Upper lobe of right lung (tissue), 1 donor: ENCODE measurements around the gene PCNP. TPM values are rescaled to one million over a fixed set of nuclear protein-coding genes. Genes with fewer than 3 reads are reported as not detected.
"Not testable (repeated sequence)": the region's sequence is repeated elsewhere in the genome, so short reads cannot be mapped to it uniquely, and the experiment has no call there.

Experiments used
- ATAC-seq: fragments of 200-7000 bp; cut with Tn5 transposase; one replicate; pipeline ENCODE4 v1.9.1; 2020; ENCODE audit warnings: mild to moderate bottlenecking, moderate library complexity
- DNase-seq: peaks from one replicate; pipeline ENCODE4 v3.0.0-alpha.2; 2020
- H3K27ac ChIP-seq: fragments of 200-600 bp; one replicate; pipeline ENCODE4 v1.8.0; 2022
- H3K27me3 ChIP-seq: fragments of 200-600 bp; one replicate; pipeline ENCODE4 v1.8.0; 2022; ENCODE audit warnings: mild to moderate bottlenecking
- H3K36me3 ChIP-seq: fragments of 200-600 bp; one replicate; pipeline ENCODE4 v1.8.0; 2022
- H3K4me1 ChIP-seq: fragments of 200-600 bp; one replicate; pipeline ENCODE4 v1.8.0; 2022
- H3K4me3 ChIP-seq: fragments of 200-600 bp; one replicate; pipeline ENCODE4 v1.8.0; 2022; ENCODE audit warnings: mild to moderate bottlenecking
- H3K9me3 ChIP-seq: fragments of 200-600 bp; one replicate; pipeline ENCODE4 v1.8.0; 2022
- intact Hi-C: fragments of 100-400 bp; cut with DNase I; formaldehyde crosslinking; loops from one replicate; pipeline ENCODE4 v1.11.0; 2022
- total RNA-seq: library from RNA; stranded (reverse); fragmentation: NEBNext Ultra II Directional; extraction: Animal tissue kit (Norgen Biotek cat#: 25700); gene quantifications from one replicate; pipeline ENCODE4 v1.2.1, GENCODE V29; 2021
- TF ChIP-seq, protein P1 (sequence below): fragments of 200-600 bp; IDR thresholded peaks from one replicate; pipeline ENCODE4 v1.8.0; 2022; ENCODE audit warnings: antibody characterized with exemption
- donor health status: DM: no; HTN: yes; CAD: no; lungs with severe emphysema.

The PCNP gene
- total RNA-seq, 1 donor from 2014 or later, result 141 TPM

DNA sequence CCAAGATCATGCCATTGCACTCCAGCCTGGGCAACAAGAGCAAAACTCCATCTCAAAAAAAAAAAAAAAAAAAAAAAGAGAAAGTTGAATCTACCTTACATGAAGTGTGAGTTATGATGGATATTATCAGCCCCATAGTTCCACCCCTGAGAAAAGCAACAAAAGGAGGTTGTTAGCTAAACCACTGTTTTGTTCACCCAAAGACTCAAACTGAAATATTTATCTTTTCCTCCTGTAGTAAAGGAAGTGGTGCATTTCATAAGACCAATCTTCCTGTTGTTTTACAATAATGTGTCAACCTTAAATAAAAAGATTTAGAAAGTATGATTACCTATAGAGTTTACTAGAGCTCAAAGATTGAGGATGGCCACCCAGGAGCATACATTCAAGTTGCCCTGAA is 31.0 kb upstream of the PCNP start:
- ATAC-seq (no peak), DNase-seq (no peak)
- no peaks in the 10 kb centered on the region for H3K36me3 ChIP-seq
- no peaks in the 10 kb centered on the region for H3K4me1 ChIP-seq
- TF ChIP-seq, protein P1, sequence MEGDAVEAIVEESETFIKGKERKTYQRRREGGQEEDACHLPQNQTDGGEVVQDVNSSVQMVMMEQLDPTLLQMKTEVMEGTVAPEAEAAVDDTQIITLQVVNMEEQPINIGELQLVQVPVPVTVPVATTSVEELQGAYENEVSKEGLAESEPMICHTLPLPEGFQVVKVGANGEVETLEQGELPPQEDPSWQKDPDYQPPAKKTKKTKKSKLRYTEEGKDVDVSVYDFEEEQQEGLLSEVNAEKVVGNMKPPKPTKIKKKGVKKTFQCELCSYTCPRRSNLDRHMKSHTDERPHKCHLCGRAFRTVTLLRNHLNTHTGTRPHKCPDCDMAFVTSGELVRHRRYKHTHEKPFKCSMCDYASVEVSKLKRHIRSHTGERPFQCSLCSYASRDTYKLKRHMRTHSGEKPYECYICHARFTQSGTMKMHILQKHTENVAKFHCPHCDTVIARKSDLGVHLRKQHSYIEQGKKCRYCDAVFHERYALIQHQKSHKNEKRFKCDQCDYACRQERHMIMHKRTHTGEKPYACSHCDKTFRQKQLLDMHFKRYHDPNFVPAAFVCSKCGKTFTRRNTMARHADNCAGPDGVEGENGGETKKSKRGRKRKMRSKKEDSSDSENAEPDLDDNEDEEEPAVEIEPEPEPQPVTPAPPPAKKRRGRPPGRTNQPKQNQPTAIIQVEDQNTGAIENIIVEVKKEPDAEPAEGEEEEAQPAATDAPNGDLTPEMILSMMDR, result no peak
- no peak overlapping the region for H3K27ac ChIP-seq
- no peak overlapping the region for H3K4me3 ChIP-seq
- no peaks in the 10 kb centered on the region for H3K9me3 ChIP-seq
- no peaks in the 10 kb centered on the region for H3K27me3 ChIP-seq
- intact Hi-C loops, result no loop called here

DNA sequence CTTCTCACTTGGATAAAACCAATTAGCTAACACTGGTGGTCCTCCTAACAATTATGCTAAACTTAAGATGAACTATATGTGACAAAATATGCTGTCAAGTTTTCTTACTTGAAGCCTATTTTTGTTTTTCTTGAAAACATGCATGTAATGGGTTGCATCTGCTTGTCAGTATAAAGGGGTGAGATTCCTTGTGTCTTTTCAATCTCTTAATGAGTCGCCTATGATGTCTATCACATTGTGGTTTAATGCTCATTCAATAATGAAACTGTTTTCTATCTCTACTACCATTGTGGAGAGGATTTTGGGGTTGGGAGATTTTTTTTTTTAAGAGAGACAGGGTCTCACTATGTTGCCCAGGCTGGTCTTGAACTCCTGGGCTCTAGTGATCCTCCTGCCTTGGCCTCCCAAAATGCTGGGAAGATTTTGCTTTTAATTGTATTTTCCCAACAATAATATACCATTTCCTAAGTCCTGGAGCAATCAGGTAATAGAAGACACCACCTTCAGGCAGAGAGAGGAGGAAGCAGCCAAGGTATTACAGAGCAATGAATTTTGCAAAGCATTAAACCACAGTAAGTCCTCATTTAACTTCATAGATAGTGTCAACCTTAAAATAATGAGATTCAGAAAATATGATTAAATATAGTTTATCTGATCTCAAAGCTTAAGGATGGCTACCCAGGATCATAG is 29.7 kb upstream of the PCNP start:
- Histone ChIP-seq H3K9me3 (no peaks in the 10 kb centered on the region), H3K4me1 (no peaks in the 10 kb centered on the region), H3K4me3 (no peak overlapping the region), H3K27me3 (no peaks in the 10 kb centered on the region), H3K36me3 (no peaks in the 10 kb centered on the region), H3K27ac (no peak overlapping the region)
- TF ChIP-seq, protein P1, result no peak
- intact Hi-C loops, result no loop called here
- no peak for ATAC-seq
- no peak for DNase-seq

DNA sequence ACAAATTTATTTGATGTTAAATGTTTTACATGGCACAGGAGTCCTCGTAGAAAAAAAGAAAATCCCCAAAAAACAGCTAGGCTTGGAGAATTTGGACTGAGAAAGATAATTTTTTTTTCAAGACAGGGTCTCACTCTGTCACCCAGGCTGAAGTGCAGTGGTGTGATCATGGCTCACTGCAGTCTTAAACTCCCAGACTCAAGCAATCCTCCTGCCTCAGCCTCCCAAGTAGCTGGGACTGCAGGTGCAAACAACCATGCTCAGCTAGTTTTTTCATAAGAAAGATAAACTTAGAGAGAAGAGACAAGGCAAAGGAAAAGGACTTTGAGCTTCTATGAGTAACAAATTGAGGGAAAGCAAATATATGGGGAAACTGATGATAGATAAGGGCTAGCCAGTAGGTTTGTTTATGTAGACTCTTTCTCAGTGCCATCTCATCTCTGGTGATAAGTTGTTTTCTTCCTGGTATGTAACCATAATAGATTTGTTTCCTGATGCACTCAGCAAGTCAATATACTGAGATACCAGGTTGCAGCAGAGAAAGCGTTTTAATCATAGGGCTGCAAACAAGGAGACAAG is 25.4 kb upstream of the PCNP start:
- TF ChIP-seq, protein P1, result no peak
- intact Hi-C loops, result no loop called here
- no peaks in the 10 kb centered on the region for H3K4me1 ChIP-seq
- DNase-seq, result no peak
- H3K36me3 ChIP-seq, result no peaks in the 10 kb centered on the region
- no peak overlapping the region for H3K27ac ChIP-seq
- no peaks in the 10 kb centered on the region for H3K9me3 ChIP-seq
- ATAC-seq, result no peak
- H3K27me3 ChIP-seq, result no peaks in the 10 kb centered on the region
- H3K4me3 ChIP-seq, result no peak overlapping the region

DNA sequence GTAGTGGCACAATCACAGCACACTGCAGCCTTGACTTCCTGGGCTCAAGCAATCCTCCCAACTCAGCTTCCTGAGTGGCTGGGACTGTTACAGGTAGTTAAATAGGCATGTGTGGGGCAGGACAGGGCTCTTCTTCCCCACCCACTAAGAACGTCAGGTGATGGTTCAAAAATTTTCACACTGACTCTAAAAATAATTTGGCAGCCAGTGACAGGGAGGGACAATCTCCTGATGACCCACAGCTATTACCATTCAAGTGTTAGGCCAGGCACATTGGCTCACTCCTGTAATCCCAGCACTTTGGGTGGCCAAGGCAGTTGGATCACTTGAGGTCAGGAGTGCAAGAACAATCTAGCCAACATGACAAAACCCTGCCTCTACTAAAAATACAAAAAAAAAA is 24.5 kb upstream of the PCNP start:
- H3K4me1 ChIP-seq, result no peaks in the 10 kb centered on the region
- no peaks in the 10 kb centered on the region for H3K27me3 ChIP-seq
- H3K9me3 ChIP-seq, result no peaks in the 10 kb centered on the region
- ATAC-seq, result no peak
- H3K36me3 ChIP-seq, result no peaks in the 10 kb centered on the region
- H3K27ac ChIP-seq, result no peak overlapping the region
- intact Hi-C loops, result no loop called here
- TF ChIP-seq, protein P1, result no peak
- DNase-seq, result no peak
- H3K4me3 ChIP-seq, result no peak overlapping the region

DNA sequence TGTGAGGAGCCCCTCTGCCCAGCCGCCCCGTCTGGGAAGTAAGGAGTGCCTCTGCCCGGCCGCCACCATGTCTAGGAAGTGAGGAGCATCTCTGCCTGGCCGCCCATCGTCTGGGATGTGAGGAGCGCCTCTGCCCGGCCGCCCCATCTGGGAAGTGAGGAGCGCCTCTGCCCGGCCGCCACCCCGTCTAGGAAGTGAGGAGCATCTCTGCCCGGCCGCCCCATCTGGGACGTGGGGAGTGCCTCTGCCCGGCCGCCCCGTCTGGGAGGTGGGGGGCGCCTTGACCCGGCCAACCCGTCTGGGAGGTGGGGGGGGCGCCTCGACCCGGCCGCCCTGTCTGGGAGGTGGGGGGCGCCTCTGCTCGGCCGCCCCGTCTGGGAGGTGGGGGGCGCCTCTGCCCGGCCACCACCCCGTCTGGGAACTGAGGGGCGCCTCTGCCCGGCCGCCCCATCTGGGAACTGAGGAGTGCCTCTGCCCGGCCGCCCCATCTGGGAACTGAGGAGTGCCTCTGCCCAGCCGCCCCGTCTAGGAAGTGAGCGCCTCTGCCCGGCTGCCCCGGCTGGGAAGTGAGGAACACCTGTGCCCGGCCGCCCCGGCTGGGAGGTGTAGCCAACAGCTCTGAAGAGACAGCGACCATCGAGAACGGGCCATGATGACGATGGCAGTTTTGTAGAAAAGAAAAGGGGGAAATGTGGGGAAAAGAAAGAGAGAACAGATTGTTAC is 22.5 kb upstream of the PCNP start:
- H3K36me3 ChIP-seq, DNase-seq, H3K4me1 ChIP-seq, ATAC-seq, H3K27me3 ChIP-seq, H3K4me3 ChIP-seq, intact Hi-C loops, H3K27ac ChIP-seq, H3K9me3 ChIP-seq: not testable (repeated sequence)

DNA sequence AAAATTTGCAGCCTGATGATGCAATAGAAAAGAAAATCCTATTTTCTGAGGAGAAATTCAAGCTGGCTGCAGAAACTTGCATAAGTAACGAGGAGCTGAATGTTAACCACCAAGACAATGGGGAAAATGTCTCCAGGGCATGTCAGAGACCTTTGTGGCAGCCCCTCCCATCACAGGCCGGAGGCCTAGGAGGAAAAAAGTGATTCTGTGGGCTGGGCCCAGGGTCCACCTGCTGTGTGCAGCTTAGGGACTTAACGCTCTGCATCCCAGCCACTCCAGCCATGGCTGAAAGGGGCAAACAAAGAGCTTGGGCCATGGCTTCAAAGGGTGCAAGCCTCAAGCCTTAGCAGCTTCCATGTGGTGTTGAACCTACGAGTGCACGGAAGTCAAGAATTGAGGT is 20.6 kb upstream of the PCNP start:
- H3K4me3 ChIP-seq, H3K36me3 ChIP-seq, H3K4me1 ChIP-seq, H3K9me3 ChIP-seq, H3K27ac ChIP-seq, H3K27me3 ChIP-seq, intact Hi-C loops, DNase-seq, ATAC-seq: not testable (repeated sequence)
